HG02885 (cell line): ENCODE measurements around the gene RNU4-1.

Experiments
- ATAC-seq: cut with Tn5 transposase; IDR thresholded peaks from one replicate; pipeline ENCODE4 v1.9.1; 2021; ENCODE audit warnings: mild to moderate bottlenecking; ENCODE audit not compliant: unreplicated experiment, poor library complexity

RNU4-1 gene

DNA sequence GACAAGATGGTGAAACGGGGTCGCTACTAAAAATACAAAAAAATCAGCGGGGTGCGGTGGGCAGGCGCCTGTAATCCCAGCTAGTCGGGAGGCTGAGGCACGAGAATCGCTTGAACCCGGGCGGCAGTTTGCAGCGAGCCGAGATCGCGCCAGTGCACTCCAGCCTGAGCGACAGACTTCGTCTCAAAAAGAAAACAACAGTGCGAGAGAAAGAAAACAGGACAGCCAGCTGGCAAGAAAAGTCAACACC, 701 bp downstream of the RNU4-1 start:
- peak; percentile 2 for ATAC-seq

DNA sequence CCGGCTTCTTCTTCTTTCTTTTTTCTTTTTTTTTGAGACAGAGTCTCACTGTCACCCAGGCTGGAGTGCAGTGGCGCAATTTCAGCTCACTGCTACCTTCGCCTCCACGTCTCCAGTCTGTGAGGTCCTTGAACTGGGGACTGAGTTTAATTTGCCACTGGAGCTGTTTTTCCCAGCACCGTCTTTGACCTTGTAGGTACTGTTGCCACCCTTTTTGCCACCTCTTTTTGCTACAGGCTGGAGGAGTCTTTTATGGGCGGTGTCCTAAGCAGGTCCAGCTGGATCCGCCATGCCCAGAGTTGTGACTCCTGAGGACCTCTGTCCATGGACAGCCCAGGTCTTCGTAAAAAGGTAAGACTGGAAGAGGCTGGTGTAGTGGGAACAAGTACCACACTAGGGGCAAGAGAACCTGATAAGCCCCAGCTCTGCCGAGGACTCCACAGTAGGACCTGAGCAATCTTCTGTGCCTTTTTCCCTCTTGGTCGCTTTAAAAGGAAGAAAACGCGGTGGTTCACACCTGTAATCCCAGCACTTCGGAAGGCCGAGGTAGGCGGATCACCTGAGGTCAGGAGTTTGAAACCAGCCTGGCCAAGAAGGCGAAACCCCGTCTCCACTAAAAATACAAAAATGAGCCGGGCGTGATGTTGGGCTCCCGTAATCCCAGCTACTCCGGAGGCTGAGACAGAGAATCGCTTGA, 2.3 kb downstream of the RNU4-1 start:
- ATAC-seq = no peak

DNA sequence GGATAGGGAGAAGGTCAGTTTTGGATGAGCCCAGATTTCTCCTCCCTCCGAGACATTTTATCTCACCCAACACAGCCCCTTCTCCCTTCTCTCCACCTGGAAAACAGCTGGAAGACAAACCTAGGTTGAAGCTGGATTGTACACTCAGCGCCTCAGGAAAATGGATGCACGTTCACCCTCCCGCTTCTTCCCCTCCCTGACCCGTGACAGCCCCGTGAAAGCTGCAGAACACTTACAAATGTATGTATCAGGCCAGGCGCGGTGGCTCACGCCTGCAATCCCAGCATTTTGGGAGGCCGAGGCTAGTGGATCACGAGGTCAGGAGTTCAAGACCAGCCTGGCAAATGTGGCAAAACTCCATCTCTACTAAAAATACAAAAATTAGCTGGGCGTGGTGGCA, 5.5 kb downstream of the RNU4-1 start:
- ATAC-seq = no peak

DNA sequence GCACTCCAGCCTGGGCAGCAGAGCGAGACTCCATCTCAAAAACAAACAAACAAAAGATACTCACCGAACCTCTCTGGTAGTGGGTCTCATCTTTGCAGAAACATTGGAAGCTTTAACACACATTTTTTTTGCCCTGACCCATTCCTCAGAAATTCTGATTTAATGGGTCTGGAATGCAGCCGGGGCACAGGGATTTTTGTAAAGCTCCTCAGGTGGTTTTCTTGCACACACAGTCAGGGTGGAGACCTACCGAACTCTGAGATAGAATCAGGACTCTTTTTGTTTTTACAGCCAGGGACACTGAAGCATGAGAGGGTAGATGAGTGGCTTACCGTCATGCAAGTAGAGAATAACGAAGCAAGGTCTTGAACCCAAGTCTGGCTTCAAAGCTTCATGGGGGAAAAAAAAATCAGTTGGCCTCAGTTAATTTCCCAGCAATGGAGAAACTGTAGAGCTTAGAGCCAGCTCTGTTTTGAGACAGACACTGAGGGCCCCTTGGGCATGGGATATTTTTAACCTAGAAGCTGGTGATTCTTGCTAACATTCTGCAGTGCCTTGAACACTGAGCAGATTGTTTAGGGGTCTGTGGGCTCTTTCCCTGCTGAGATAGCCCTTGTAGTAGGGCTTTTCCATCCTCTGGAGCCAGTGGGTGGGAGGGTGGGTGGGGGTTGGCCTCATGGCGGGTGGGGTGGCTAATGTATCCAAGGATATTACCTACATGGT, 6.1 kb downstream of the RNU4-1 start:
- ATAC-seq = no peak

DNA sequence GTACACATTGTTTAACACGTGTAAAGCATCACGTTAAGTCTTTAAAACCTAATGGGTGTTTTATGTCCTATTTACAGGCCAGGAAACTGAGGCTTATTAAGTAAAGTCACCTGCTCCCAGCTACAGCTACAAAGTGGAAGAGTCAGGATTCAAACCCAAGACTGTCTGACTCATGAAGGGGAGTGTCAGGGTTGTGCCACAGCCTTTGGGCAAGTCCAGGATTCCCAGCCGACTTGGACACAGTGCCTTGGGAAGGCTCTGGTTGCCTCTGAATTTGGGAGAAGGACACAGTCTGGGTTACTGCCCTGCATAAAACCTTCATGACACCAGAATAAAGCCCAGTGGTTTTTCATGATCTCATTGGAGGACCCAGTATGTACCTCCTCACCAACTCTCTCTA, 8.7 kb downstream of the RNU4-1 start:
- no peak for ATAC-seq

DNA sequence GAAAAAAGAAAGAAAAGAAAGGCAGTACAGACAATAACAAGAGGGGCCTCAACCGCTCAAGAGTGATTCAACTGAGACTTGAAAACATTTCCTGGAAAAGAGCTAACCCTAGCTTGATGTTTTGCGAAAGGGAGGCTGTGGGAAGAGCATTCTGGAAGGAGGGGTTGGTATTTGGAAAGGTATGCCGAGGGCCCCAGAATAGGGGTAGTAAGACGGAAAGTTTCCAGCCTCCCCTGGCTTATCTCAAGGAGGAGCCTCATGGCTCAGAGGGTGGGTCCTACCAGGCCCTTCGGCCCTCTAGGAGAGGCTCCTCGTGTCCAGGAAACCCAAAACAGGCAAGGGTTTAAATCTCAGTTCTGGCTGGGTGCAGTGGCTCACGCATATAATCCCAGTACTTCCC, 9.7 kb downstream of the RNU4-1 start:
- ATAC-seq = no peak

DNA sequence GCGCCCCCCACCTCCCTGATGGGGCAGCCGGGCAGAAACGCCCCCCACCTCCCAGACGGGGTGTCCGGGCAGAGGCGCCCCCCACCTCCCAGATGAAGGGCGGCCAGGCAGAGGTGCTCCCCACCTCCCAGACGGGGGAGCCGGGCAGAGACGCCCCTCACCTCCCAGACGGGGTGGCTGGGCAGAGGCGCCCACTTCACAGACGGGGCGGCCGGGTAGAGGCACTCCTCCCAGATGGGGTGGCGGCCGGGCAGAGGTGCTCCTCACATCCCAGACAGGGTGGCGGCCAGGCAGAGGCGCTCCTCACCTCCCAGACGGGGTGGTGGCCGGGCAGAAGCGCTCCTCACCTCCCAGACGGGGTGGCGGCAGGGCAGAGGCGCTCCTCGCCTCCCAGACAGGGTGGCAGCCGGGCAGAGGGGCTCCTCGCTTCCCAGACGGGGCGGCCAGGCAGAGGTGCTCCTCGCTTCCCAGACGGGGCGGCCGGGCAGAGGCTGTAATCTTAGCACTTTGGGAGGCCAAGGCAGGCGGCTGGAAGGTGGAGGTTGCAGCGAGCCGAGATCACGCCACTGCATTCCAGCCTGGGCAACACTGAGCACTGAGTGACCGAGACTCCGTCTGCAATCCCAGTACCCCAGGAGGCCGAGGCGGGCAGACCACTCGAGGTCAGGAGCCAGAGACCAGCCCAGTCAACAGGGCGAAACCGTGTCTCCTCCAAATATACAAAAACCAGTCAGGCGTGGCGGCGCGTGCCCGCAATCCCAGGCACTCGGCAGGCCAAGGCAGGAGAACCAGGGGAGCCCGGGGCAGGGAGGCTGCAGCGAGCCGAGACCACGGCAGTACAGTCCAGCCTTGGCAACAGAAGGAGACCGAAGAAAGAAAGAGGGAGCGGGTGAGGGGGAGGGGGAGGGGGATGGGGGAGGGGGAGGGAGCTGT, 14.6 kb downstream of the RNU4-1 start:
- no peak for ATAC-seq

DNA sequence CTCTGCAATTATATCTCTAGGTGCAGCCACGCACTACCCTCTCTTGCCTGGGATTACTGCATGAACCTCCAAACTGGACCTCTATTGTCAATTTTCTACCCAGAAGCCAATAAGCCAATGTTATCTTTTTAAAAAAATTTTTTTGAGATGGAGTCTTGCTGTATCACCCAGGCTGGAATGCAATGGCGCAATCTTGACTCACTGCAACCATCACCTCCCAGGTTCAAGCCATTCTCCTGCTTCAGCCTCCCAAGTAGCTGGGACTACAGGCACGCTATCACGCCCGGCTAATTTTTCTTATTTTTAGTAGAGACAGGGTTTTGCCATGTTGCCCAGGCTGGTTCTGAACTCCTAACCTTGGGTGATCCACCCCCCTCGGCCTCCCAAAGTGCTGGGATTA, 16.3 kb downstream of the RNU4-1 start:
- no peak for ATAC-seq

DNA sequence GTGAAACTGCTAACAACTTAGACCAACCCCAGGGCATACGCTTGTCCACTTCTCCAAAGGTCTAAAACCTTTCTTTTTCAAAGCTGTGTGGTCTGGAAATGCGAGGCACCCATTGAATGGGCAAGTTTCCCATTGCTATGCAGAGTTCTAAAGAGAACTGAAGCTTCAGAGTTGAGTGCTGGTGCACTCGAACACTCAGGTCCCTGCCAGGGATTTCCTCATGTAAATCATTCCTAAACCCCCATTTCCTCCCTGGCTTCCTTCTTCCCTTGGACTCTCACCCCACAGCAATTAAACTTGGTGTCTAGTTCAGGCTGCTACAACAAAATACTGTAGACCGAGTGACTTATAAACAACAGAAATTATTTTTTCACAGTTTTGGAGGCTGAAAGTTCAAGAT, 25.3 kb downstream of the RNU4-1 start:
- no peak for ATAC-seq

DNA sequence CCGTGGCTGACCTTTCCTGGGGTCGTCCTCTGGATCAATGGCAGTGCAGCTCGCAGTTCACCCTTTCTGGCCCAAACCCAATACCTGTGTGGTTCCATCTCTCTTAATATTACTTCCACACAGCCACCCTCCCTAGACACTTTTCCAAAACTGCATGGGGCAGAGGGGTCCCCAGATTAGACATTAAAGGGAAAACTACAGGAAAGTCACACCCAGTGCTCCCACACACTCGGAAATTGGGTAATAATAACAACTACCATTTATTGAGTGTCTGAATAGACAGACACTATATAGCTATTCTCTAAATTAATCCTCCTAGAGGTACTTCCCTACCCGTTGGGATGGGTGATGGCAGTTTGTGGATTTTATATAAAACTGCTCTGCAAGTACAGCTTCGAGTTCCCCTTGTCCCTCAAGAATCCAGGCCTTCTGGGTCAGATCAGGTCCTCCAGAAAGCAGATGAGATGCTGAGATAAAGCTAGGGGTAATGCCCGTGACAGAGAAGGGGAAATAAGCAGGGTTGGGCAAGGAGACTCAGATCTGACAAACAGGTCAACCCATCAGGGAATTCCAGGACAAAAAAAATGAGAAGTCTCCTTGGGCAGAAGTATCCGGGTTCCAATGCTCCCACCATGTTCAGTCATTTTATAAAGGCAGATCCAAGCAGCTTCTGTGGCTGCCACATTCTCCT, 26.7 kb downstream of the RNU4-1 start:
- no peak for ATAC-seq

DNA sequence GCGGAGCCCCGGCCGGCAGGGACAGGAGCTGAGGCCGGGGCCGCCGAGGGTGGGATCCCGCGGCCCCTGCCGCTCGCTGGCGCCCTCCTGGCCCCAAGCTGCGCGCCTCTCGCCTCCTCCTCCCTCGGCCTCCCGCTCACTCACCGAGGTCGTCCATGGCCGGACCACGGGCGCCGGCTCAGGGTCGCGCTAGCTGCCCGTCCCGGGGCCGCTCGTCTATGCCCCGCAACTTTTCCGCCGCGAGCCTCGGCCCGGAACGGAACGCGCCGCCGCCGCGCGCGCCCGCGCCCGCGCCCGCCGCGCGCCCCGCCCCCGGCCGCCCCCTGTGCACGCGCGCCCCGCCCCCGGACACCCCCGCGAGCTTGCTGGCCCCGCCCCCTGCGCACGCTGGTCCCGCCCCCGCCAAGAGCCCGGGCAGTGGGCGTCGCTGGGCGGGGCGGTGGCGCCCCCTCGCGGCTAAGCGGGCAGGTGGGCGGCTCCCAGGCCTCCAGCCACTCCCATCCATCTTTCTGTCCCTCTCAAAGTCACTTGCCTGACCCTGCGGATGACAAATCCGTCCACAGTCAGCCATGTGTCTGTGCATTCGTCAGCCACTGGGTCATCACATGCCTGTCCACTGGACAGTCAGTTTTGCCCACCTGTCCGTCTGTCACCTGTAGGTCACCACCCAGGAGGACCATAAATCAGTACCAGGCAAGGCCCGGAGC, 27.4 kb downstream of the RNU4-1 start, which contains the start of gene PXN:
Gene PXN, minus strand, starts transcription at position 258 of the 707 bp plus-strand sequence. Its CDS starts 101 bp downstream, at position 157.
- peak; percentile 81 for ATAC-seq

DNA sequence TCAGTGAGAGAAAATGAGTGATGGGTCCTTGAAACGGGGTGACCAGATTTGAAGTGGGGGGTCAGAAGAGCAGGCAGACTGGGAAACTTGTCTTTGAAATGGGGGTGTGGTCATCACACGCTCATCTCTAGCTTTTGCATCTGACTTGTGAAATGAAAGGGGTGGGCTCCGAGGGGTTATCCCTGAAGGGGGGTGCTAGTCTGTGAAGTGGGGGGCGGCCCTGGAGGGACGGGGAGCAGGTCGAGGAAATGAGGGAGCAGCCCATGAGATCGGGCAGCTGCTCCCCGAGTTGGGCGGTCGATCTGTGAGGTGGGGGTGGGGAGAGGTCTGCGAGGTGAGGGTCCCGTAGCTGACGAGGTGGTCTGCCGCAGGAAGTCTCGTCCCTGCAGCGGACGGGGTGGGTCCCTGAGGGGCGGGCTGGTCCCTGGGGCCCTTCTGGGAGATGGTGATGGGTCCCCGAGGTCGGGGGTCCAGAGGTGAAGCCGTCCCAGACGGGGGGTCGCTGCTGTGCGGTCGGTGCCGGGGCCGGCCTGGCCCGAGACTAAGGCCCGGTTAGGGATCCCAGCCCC, 28.0 kb downstream of the RNU4-1 start:
- ATAC-seq = peak; percentile 29

DNA sequence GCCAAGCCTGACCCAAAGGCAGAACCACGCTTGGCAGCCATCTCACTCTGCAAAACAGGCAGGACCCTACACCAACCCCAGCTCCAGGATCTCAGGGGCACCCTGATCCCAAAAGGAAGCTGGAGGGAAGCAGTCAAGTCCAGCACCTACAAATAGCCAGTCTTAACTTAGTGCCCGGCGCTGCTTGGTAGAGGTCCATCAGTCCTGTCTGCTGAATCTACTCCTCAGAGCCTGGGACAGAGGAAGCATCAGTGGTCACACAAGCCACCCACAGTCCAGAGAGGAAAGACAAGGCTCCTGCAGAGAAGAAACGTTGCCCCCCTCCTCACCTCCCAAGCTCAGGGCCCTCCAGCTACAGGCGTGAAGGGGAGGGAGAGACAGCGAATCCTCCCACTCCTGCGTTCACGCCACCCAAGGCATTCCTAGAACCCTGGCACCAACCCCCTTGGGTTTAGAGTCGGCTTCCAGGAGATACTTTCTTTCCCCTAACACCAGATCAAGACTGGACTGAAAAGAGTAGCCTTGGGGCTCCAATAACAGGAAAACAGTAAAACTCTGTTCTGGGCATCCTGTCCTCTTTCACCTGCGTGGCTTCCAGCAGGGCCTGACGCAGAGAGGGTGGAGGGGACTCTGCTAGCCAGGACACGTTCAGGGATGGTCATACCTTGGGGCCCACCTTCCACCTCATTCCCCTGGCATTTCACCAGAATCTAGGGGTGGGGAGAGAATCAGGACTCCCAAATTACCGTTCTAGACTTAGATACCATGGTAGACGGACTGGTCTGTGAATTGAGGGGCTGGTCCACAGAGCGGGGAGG, 28.7 kb downstream of the RNU4-1 start:
- ATAC-seq = no peak

DNA sequence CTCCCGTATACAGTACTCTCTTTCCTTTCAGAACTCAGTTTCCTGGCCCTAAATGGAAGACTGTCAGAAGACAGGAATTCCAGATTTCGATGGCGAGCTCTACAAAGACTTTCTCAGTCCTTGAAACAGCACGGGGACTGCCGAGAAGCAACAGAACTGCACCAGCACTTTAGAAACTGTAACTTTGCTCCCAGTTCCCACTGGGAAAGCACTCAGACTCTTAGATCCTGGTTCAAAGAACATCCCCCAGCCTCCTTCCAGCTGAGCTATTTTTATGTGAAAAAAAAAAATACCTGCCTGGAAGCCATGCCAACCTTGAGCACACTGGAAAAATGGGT, 29.3 kb downstream of the RNU4-1 start:
- no peak for ATAC-seq

DNA sequence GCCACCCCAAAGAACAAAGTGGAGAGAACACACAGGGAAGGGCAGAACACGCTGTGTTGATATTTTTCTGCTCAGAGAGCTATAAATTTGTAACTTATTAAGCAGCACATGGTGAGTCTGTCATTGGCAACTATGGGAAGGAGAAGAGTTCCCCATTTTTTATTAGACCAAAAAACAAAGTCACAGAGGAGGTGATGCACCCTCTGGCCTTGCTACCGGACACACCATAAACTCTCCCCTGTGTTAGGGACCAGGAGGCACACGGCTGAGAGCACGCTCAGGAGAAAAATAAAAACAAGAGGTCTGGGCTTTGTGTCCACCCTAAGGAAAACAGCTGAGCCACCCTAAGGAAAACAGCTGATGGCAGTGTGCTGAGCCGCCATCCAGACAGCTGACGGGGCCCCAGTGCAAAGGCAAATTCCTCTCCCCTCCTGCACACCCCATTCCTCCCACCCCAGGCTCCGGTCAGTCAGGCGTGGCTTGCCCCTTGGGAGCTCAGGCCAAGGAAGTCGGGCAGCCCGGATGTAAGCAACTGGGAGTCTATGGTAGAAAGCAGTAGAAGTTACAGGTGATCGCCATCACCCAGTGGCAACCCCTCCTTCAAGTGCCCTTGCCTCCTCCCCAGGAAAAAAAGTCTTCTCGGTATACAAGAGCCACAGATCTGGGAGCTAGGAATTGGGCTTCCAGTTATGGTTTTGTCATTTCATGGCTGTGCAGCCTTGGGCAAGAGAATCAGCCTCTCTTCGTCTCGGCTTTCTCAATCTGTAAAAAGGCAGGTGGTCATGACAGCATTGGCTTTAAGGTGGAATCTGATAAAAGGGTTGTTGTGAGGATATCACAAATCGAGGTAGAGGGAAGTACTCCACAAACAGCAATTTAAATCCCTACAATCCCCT, 29.9 kb downstream of the RNU4-1 start:
- ATAC-seq = no peak

DNA sequence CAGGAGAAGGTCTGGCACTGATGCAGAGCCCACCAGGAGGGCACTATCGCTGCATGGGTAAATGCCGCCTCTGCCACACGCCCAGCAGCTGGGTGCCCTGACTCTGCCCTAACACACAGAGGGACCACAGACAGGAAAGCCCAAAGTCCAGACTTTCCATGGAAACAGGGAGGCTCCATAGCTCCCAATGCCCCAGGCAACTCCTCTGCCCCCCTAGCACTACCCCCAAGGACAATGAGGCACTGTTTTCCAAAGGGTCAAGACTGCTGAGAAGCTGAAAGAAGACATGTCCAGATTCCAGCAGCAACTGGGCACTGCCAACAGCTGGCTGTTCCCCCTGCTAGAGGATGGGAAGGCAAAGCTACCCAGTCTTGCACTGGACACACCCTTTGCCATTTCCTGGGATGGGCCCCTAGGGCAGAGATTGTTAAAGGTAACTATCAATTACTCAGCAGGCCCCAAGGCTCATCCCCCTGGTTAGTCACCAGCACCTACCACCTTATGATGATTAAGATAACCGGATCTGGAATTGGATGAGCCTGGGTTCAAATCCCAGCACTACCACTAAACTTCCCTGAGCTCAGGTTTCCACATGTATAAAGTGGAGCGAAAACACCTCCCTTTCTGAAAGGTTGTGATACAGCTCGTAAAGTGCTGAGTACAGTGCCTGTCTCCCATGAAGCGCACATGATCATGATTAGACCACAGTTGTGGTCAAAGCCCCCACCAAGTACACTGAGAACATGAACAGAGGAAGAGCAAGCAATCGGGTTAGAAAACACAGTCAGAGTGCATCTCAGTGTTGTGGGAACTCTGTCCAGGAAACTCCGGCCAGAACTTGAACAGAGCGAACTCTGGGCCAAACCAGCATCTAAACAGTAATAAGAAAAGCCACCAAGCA, 30.8 kb downstream of the RNU4-1 start:
- ATAC-seq = no peak

DNA sequence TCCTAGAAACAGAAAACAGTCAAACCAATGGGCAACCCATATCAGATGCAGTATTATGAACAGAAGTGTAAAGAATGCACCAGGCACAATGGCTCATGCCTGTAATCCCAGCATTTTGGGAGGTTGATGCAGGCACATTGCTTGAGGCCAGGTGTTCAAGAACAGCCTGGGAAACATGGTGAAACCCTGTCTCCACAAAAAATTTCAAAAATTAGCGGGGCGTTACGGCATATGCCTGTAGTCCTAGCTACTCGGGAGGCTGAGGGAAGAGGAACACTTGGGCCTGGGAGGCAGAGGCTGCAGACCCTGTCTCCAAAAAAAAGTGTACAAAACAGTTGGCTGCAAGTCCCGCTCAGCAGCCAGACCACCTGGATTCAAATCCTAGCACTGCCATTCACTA, 32.4 kb downstream of the RNU4-1 start:
- no peak for ATAC-seq
